ENCODE results near the gene MGAT4C. TPM values are rescaled to one million over a fixed set of nuclear protein-coding genes. Genes with fewer than 3 reads are reported as not detected.

The MGAT4C gene
- total and polyA plus RNA-seq, 8 donors = 0.20 to 2.7 (median 0.86) TPM

- Histone ChIP-seq H3K4me3 (no peak overlapping the region), H3K9me3 (no peaks in the 10 kb centered on the region), H3K27ac (no peak overlapping the region), H3K36me3 (no peaks in the 10 kb centered on the region), H3K27me3 (no peaks in the 10 kb centered on the region), H3K4me1 (no peaks in the 10 kb centered on the region)
- DNase-seq (no peak), ATAC-seq (no peak)
- TF ChIP-seq, protein P1, sequence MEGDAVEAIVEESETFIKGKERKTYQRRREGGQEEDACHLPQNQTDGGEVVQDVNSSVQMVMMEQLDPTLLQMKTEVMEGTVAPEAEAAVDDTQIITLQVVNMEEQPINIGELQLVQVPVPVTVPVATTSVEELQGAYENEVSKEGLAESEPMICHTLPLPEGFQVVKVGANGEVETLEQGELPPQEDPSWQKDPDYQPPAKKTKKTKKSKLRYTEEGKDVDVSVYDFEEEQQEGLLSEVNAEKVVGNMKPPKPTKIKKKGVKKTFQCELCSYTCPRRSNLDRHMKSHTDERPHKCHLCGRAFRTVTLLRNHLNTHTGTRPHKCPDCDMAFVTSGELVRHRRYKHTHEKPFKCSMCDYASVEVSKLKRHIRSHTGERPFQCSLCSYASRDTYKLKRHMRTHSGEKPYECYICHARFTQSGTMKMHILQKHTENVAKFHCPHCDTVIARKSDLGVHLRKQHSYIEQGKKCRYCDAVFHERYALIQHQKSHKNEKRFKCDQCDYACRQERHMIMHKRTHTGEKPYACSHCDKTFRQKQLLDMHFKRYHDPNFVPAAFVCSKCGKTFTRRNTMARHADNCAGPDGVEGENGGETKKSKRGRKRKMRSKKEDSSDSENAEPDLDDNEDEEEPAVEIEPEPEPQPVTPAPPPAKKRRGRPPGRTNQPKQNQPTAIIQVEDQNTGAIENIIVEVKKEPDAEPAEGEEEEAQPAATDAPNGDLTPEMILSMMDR (IDR thresholded peaks at IDR 0.05) = no peak
- intact Hi-C loops (cut with DNase I) = no loop called here
These were observed 287.6 kb downstream of the MGAT4C start for GRCh38 chr12:85968606-85969005.

DNA sequence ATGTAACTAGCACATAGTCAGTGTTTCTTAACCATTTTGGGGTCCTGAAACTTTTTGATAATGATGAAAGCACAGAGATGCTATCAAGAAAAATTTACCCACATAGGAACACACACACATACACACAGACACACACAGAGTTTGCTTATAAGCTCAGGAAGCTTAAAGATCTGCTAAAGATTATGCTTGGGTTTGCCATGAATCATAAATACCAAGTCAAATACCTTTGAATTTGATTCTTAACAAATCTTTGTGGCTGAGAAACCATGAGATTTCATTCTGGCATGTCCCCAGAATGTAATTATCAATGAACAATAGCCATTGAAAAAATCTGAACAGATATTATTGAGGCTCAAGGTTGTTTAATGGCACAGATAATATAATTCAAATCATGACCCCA is 292.9 kb downstream of the MGAT4C start:
- no peak overlapping the region for H3K4me3 ChIP-seq
- no peaks in the 10 kb centered on the region for H3K9me3 ChIP-seq
- ATAC-seq = no peak
- TF ChIP-seq, protein P1 (IDR thresholded peaks at IDR 0.05) = no peak
- DNase-seq = no peak
- H3K36me3 ChIP-seq = no peaks in the 10 kb centered on the region
- no peaks in the 10 kb centered on the region for H3K27me3 ChIP-seq
- no peak overlapping the region for H3K27ac ChIP-seq
- no peaks in the 10 kb centered on the region for H3K4me1 ChIP-seq
- intact Hi-C loops (cut with DNase I) = no loop called here

DNA sequence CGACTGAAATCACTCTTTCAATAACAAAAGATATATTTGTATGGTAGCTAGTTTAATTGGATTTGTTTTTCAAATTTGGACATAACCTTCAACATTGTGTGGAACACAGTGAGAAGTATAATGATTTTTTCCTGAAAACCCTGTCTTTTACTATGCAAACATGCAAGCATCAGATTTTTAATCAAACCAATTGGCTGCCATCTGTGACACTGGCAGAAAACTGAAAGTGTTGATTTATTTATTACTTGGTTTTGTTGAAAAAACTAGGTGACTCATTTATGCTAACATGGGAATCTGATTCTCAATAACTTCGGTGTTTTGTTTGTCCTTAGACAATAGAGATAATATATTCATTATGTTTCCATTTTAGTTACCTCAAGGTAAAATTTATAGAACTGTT is 300.1 kb downstream of the MGAT4C start:
- H3K4me1 ChIP-seq = no peaks in the 10 kb centered on the region
- no peak for ATAC-seq
- H3K27me3 ChIP-seq = no peaks in the 10 kb centered on the region
- no peak overlapping the region for H3K27ac ChIP-seq
- DNase-seq = no peak
- intact Hi-C loops (cut with DNase I) = no loop called here
- H3K9me3 ChIP-seq = no peaks in the 10 kb centered on the region
- TF ChIP-seq, protein P1 (IDR thresholded peaks at IDR 0.05) = no peak
- no peaks in the 10 kb centered on the region for H3K36me3 ChIP-seq
- H3K4me3 ChIP-seq = no peak overlapping the region

DNA sequence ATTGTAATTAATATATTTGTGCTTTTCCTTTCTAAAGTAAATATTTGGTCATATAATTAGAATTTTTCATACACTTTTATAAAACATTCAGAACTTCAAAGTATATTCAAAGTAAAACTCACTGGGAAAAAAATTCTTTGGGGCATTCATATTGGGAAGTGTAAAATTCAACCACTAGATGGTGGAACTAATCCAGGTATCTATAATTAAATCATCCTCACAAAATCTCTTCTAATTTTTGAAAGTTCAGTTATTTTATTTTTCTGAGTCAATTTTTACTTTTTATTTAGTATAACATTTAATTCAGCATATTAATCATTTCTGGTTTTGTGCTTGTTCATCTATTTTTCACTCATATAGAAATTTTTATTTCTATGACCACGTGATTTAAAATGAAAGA is 301.1 kb downstream of the MGAT4C start:
- intact Hi-C loops (cut with DNase I) = no loop called here
- H3K9me3 ChIP-seq = no peaks in the 10 kb centered on the region
- H3K27me3 ChIP-seq = no peaks in the 10 kb centered on the region
- DNase-seq (no peak), ATAC-seq (no peak)
- no peak overlapping the region for H3K27ac ChIP-seq
- no peaks in the 10 kb centered on the region for H3K4me1 ChIP-seq
- TF ChIP-seq, protein P1 (IDR thresholded peaks at IDR 0.05) = no peak
- no peak overlapping the region for H3K4me3 ChIP-seq
- H3K36me3 ChIP-seq = no peaks in the 10 kb centered on the region

- Histone ChIP-seq H3K27ac (no peak overlapping the region), H3K4me3 (no peak overlapping the region), H3K4me1 (no peaks in the 10 kb centered on the region), H3K36me3 (no peaks in the 10 kb centered on the region), H3K27me3 (no peaks in the 10 kb centered on the region), H3K9me3 (no peaks in the 10 kb centered on the region)
- TF ChIP-seq, protein P1 (IDR thresholded peaks at IDR 0.05) = peak in 1 of 2 donors; percentile 11
- DNase-seq (peak in 1 of 4 donors; percentile 5), ATAC-seq (no peak)
- intact Hi-C loops (cut with DNase I) = no loop called here
These were observed 304.4 kb downstream of the MGAT4C start for GRCh38 chr12:85951823-85952222.
